ENCODE measurements around the gene ABCB6.

DNA sequence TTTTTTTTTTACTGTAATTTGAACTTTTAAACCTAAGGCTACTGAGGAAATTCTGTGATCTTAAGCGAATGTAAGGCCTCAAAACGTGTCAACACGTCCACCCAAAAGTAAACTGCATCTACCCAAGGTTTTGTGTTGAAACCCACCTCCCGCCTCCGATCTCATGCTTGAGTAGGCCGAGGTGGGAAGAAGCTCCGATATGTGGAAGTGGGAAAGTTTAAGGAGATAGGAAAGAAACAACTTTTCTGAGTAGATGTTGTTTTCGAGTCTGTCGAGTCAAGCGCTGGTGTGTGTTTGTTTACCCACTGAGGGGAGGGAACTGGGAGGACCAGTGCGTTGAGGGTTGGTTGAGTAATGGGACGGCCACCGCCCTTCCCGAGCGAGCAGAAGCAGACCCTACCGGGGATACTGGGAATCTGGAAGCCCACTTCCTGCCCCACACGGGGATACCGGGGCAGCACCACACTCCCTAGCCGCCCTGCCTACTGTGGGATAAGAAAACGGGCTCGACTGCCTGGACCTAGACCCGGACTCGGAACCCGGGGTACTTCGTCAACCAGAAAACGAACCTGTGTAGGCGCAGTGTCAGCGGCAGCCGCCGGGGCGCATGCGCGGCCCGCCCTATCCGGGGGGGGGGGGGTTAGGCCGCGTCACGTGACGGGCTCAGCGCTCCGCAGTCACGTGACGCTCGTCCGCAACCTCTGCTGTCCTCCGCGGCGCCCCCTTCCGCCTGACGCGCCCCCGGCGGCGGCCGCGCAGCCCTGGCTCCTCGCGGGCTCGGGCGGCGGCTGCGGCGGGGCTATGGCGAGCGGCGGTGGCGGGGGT lies 41.0 kb downstream of the ABCB6 start, which contains the start of gene RETREG2:
- TF ChIP-seq ZNF274 (IDR thresholded peaks at IDR 0.05; ENCODE audit: low read depth, low read length) (no peak), YY1 (IDR thresholded peaks at IDR 0.05; ENCODE audit: insufficient read depth, insufficient read length) (no peak), SUZ12 (IDR thresholded peaks at IDR 0.05; ENCODE audit: extremely low read depth, insufficient read depth, insufficient read length) (no peak)
